ENCODE data around the gene ZNF536.
"Not testable (repeated sequence)": the region's sequence is repeated elsewhere in the genome, so short reads cannot be mapped to it uniquely, and the experiment has no call there.

Gene ZNF536

GRCh38 chr19:30446850-30447552, 74.8 kb downstream of the ZNF536 start:
- no peak for DNase-seq (ENCODE audit: low spot score)

GRCh38 chr19:30447553-30447870, 75.3 kb downstream of the ZNF536 start:
- DNase-seq (ENCODE audit: low spot score) = no peak

- DNase-seq (ENCODE audit: low spot score) = no peak
These were observed 76.3 kb downstream of the ZNF536 start for GRCh38 chr19:30448386-30449077.

- DNase-seq (ENCODE audit: low spot score) = no peak
These were observed 77.0 kb downstream of the ZNF536 start for GRCh38 chr19:30449078-30449590.

DNA sequence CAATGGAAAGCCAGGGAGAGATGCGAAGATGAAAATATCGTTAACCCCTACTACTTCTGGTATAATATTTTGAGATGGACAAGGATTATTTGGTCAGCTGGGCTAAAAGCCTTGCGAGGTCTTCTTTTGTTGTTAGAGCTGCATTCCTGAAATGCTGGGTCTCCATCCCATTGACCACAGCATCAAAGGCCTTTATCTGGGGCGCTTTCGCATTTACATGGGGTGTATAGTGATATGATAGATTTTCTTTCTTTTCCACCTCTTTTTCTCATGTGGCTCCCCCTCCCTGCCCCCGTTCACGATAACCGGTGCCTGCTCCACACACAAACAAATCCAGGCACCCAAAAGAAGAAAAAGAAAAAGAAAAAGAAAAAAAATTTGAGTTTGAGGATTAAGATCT, 77.5 kb downstream of the ZNF536 start:
- DNase-seq (ENCODE audit: low spot score) = no peak

GRCh38 chr19:30450100-30450499, 77.9 kb downstream of the ZNF536 start:
- no peak for DNase-seq (ENCODE audit: low spot score)

- no peak for DNase-seq (ENCODE audit: low spot score)
These were observed 78.7 kb downstream of the ZNF536 start for GRCh38 chr19:30450835-30451321.

GRCh38 chr19:30452931-30453330, 80.7 kb downstream of the ZNF536 start:
- DNase-seq (ENCODE audit: low spot score) = no peak

- DNase-seq (ENCODE audit: low spot score) = no peak
These were observed 81.6 kb downstream of the ZNF536 start for GRCh38 chr19:30453743-30454142.

GRCh38 chr19:30455881-30456280, 83.7 kb downstream of the ZNF536 start:
- no peak for DNase-seq (ENCODE audit: low spot score)

- no peak for DNase-seq (ENCODE audit: low spot score)
These were observed 85.3 kb downstream of the ZNF536 start for GRCh38 chr19:30457484-30457883.

- no peak for DNase-seq (ENCODE audit: low spot score)
These were observed 87.7 kb downstream of the ZNF536 start for GRCh38 chr19:30459859-30460258.

DNA sequence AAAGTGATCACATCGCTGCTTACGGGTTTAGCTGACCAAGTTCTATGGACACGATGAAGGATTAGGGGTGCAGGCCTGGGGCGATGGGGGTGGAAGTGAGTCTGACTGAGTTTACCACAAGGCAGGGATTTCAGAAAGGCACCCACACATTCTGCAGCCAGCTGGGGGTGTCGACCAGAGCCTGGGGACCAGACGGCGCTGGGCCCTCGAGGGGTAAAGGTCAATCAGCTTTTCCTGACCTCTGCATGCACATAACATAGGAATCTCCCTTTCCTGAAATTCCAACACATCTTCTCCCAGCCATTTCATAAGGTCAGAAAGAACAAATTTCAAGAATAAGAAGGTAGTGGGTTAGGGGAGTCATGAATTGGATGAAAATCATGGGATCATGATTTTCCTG, 92.0 kb downstream of the ZNF536 start:
- no peak for DNase-seq (ENCODE audit: low spot score)

- DNase-seq (ENCODE audit: low spot score) = not testable (repeated sequence)
These were observed 94.4 kb downstream of the ZNF536 start for GRCh38 chr19:30466598-30466997.

GRCh38 chr19:30467239-30467638, 95.1 kb downstream of the ZNF536 start:
- DNase-seq (ENCODE audit: low spot score) = no peak

- DNase-seq (ENCODE audit: low spot score) = no peak
These were observed 97.6 kb downstream of the ZNF536 start for GRCh38 chr19:30469774-30470173.

GRCh38 chr19:30471441-30471840, 99.3 kb downstream of the ZNF536 start:
- DNase-seq (ENCODE audit: low spot score) = no peak

- DNase-seq (ENCODE audit: low spot score) = no peak
These were observed 101.2 kb downstream of the ZNF536 start for GRCh38 chr19:30473334-30473867.

DNA sequence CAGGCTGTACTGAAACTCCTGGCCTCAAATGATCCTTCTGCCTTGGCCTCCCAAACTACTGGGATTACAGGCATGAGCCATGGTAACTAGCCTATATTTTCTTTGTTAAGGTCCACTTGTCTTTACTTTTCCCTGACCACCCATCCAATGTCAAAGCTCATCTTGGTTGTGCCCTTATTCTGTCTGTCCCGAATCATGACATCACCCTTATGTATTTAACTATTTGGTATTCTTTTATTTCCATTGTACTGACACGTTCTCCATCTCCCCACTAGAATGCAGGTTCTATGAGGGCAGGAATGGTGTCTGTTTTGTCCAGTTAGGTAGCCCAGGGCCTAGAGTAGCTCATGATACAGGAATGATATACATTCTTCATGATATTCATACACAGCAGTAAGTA, 104.8 kb downstream of the ZNF536 start:
- DNase-seq (ENCODE audit: low spot score) = no peak

DNA sequence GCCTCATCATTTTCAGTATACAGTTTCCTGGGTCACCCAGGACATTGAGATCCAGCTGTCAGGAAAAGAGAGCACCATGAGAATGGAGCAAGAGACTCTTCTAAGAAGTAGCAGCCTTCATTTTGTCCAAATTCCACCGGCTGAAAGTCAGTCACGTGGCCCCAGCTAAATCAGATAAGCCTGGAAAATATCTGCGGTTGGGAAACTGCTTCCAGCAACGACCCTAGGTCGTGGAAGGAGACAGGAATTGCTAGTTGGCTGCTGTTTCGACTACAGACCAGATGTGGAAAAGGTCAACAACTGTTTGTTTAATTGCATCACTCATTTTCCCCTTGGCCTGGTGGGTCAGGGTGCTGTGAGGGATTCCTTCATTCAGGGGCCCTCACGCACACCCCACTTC, 107.0 kb downstream of the ZNF536 start:
- DNase-seq (ENCODE audit: low spot score) = no peak

- no peak for DNase-seq (ENCODE audit: low spot score)
These were observed 107.9 kb downstream of the ZNF536 start for GRCh38 chr19:30480097-30480496.

- DNase-seq (ENCODE audit: low spot score) = no peak
These were observed 108.9 kb downstream of the ZNF536 start for GRCh38 chr19:30481063-30481462.

- DNase-seq (ENCODE audit: low spot score) = no peak
These were observed 109.6 kb downstream of the ZNF536 start for GRCh38 chr19:30481823-30482222.

Data from CD4-positive, alpha-beta T cell treated with Interleukin-2 at 100 ng/mL for 4 hours (primary cell).